Prostate gland (tissue), 2 donors: ENCODE results near the gene FAM8A1.

Experiments used
- POLR2A ChIP-seq: fragments of 450-650 bp; IDR thresholded peaks from one replicate; pipeline ENCODE4 v1.6.1; 2016; ENCODE audit warnings: antibody characterized with exemption, mild to moderate bottlenecking
- POLR2AphosphoS5 ChIP-seq: sonication (generic); formaldehyde crosslinking; IDR thresholded peaks from one replicate; pipeline ENCODE4 v1.6.1; 2017; ENCODE audit warnings: antibody characterized with exemption
- TF ChIP-seq, protein P1 (sequence below), 4 experiments: fragments of 200-600 bp in 2 of 4; fragments of 450-650 bp in 2 of 4; sonication (generic) in 2 of 4; IDR thresholded peaks; 1 replicate in 3 of 4; 2 replicates in 1 of 4; pipeline ENCODE4 v1.5.1; 2016 to 2019; ENCODE audit warnings: antibody characterized with exemption in 4 of 4, mild to moderate bottlenecking in 2 of 4, moderate library complexity in 2 of 4

DNA sequence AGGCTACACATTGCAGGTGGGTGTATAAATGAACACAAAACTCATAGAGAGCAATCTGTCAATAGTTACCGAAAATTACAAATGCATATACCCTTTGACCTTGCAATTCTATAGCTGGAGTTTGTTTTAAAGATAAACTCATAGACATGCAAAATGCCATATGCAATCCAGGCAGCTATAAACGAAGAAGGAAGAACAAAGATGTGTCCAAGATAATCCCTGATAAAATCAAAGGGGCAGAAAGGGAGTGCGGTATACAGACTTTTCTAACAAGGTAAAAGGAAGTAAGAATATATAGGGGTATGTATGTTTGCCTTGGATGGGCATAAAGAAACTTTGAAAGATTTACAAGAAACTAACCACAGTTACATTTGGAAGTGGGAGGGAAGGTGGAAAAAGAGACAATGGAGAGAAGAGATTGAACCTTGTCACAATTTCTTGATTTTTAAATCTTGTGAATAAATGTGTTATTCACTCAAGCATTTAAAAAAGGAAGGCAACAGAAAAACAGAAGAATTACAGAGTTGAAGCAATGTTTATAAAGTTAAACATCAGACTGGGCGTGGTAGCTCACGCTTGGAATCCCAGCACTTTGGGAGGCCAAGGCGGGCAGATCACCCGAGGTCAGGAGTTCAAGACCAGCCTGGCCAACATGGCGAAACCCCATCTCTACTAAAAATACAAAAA is 29.9 kb downstream of the FAM8A1 start:
- no peak for TF ChIP-seq POLR2A
- TF ChIP-seq, protein P1, sequence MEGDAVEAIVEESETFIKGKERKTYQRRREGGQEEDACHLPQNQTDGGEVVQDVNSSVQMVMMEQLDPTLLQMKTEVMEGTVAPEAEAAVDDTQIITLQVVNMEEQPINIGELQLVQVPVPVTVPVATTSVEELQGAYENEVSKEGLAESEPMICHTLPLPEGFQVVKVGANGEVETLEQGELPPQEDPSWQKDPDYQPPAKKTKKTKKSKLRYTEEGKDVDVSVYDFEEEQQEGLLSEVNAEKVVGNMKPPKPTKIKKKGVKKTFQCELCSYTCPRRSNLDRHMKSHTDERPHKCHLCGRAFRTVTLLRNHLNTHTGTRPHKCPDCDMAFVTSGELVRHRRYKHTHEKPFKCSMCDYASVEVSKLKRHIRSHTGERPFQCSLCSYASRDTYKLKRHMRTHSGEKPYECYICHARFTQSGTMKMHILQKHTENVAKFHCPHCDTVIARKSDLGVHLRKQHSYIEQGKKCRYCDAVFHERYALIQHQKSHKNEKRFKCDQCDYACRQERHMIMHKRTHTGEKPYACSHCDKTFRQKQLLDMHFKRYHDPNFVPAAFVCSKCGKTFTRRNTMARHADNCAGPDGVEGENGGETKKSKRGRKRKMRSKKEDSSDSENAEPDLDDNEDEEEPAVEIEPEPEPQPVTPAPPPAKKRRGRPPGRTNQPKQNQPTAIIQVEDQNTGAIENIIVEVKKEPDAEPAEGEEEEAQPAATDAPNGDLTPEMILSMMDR (IDR thresholded peaks at IDR 0.05), result no peak
- no peak for TF ChIP-seq POLR2AphosphoS5
